ENCODE results near the gene CUBN.

CUBN gene

DNA sequence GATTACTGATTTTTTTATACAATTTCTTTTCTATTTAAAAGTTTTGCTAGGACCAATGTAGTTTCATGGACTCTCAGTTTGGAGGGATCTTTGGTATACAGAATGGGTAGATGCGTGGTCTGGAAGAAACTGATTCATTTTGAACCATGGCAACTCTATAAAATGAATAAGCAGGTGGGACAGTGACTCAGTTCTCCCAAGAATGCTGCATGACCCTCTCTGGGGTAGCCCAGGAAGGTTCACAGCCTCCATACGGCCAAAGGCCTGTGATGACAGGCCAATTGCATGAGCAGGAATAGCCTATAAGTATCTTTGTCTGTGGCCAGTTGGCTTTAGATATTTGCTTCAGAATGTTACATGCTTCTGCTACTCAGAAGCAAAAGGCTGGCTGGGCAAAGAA, 199.1 kb downstream of the CUBN start:
- DNase-seq (ENCODE audit: low read depth) = no peak
- no peak overlapping the region for H3K4me3 ChIP-seq (ENCODE audit: low read depth, low read length)
- TF ChIP-seq, protein P1, sequence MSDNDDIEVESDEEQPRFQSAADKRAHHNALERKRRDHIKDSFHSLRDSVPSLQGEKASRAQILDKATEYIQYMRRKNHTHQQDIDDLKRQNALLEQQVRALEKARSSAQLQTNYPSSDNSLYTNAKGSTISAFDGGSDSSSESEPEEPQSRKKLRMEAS (IDR thresholded peaks at IDR 0.05; ENCODE audit: low read depth, low read length) = no peak
- TF ChIP-seq POLR2A (IDR thresholded peaks at IDR 0.05; ENCODE audit: extremely low read depth, insufficient read length) (no peak), MYC (IDR thresholded peaks at IDR 0.05; ENCODE audit: low read depth, low read length) (no peak)
- TF ChIP-seq, protein P2, sequence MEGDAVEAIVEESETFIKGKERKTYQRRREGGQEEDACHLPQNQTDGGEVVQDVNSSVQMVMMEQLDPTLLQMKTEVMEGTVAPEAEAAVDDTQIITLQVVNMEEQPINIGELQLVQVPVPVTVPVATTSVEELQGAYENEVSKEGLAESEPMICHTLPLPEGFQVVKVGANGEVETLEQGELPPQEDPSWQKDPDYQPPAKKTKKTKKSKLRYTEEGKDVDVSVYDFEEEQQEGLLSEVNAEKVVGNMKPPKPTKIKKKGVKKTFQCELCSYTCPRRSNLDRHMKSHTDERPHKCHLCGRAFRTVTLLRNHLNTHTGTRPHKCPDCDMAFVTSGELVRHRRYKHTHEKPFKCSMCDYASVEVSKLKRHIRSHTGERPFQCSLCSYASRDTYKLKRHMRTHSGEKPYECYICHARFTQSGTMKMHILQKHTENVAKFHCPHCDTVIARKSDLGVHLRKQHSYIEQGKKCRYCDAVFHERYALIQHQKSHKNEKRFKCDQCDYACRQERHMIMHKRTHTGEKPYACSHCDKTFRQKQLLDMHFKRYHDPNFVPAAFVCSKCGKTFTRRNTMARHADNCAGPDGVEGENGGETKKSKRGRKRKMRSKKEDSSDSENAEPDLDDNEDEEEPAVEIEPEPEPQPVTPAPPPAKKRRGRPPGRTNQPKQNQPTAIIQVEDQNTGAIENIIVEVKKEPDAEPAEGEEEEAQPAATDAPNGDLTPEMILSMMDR (IDR thresholded peaks at IDR 0.05; ENCODE audit: low read depth, low read length) = no peak

DNA sequence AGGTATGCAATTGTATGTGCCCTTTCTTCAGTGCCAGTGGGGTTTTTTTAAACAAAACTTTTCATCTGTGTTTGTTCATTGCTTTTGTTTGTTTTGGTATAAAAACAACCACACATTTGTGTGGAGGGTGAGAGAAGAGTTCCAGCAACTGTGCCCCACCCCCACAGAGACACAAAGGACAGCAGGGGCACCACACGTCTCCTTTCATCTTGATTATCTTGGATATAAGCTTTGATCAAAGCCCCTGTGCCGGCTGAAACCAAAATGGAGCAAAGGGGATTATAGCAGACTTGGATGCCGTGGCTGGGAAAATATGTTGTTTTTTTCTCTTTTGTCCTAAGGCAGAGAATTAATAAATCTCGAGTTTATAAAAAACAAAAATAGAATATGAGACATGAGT, 200.5 kb downstream of the CUBN start:
- no peak for DNase-seq (ENCODE audit: low read depth)
- no peak for TF ChIP-seq POLR2A (IDR thresholded peaks at IDR 0.05; ENCODE audit: extremely low read depth, insufficient read length)
- TF ChIP-seq, protein P1 (IDR thresholded peaks at IDR 0.05; ENCODE audit: low read depth, low read length) = no peak
- TF ChIP-seq, protein P2 (IDR thresholded peaks at IDR 0.05; ENCODE audit: low read depth, low read length) = no peak
- no peak for TF ChIP-seq MYC (IDR thresholded peaks at IDR 0.05; ENCODE audit: low read depth, low read length)
- H3K4me3 ChIP-seq (ENCODE audit: low read depth, low read length) = no peak overlapping the region

DNA sequence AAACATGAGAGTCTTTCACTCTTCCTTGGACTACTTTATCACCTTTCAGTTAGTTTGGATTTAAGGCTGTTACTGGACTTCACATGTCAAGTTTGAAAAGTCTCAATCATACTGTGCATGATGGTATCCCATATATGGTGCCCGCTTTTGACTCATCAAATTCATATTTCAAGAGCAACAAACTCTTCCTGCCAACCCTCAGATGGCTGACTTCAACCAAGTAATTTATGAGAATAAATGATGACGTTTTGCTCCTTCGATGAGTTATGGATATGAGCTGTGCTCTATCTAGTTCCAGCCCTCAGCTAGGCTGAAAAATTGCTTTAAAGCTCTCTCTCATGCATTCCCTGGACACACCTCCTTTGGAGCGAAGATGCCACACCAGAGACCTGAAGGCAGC, 202.1 kb downstream of the CUBN start:
- TF ChIP-seq MYC (IDR thresholded peaks at IDR 0.05; ENCODE audit: low read depth, low read length) (no peak), POLR2A (IDR thresholded peaks at IDR 0.05; ENCODE audit: extremely low read depth, insufficient read length) (no peak)
- TF ChIP-seq, protein P2 (IDR thresholded peaks at IDR 0.05; ENCODE audit: low read depth, low read length) = no peak
- TF ChIP-seq, protein P1 (IDR thresholded peaks at IDR 0.05; ENCODE audit: low read depth, low read length) = no peak
- H3K4me3 ChIP-seq (ENCODE audit: low read depth, low read length) = no peak overlapping the region
- DNase-seq (ENCODE audit: low read depth) = no peak

DNA sequence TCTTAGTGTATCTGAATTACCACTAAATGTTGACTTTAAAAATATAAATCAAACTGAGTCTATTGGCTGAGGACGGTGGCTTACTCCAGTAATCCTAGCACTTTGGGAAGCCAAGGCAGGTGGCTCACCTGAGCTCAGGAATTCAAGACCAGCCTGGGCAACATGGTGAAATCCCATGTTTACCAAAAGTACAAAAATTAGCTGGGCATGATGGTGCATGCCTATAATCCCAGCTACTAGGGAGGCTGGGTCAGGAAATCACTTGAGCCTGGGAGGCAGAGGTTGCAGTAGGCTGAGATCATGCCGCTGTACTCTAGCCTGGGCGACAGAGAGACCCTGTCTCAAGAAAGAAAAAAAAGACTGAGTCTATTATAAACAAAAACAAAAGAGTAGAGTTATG, 205.9 kb downstream of the CUBN start:
- DNase-seq (ENCODE audit: low read depth) = no peak
- TF ChIP-seq POLR2A (IDR thresholded peaks at IDR 0.05; ENCODE audit: extremely low read depth, insufficient read length) (no peak), MYC (IDR thresholded peaks at IDR 0.05; ENCODE audit: low read depth, low read length) (no peak)
- TF ChIP-seq, protein P1 (IDR thresholded peaks at IDR 0.05; ENCODE audit: low read depth, low read length) = no peak
- TF ChIP-seq, protein P2 (IDR thresholded peaks at IDR 0.05; ENCODE audit: low read depth, low read length) = no peak
- H3K4me3 ChIP-seq (ENCODE audit: low read depth, low read length) = no peak overlapping the region

DNA sequence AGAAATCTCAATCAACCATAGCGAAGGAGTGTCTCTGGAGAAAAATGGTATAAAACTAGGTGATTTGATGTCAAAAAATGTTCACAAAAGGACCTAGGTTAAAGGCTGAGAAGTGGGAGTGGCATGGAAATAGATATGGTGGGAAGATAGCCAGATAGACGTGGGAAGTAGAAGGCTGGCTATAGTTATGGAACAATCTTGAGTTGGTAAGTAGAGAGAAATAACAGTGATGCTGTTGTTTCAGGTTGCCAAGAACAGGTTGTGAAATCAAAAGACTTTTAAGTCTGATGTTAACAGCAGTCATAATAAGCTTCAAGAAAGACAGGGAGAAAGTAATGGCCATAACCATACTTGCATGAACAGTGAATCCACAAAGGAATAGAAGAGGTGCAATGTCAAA, 206.3 kb downstream of the CUBN start:
- no peak for DNase-seq (ENCODE audit: low read depth)
- no peak for TF ChIP-seq POLR2A (IDR thresholded peaks at IDR 0.05; ENCODE audit: extremely low read depth, insufficient read length)
- TF ChIP-seq, protein P2 (IDR thresholded peaks at IDR 0.05; ENCODE audit: low read depth, low read length) = no peak
- TF ChIP-seq MYC (IDR thresholded peaks at IDR 0.05; ENCODE audit: low read depth, low read length) = no peak
- TF ChIP-seq, protein P1 (IDR thresholded peaks at IDR 0.05; ENCODE audit: low read depth, low read length) = no peak
- no peak overlapping the region for H3K4me3 ChIP-seq (ENCODE audit: low read depth, low read length)
